Naive B cell (primary cell): Measurements from ENCODE around the gene ACTN1. TPM values are rescaled to one million over a fixed set of nuclear protein-coding genes. Genes with fewer than 3 reads are reported as not detected.
"Not testable (repeated sequence)": the region's sequence is repeated elsewhere in the genome, so short reads cannot be mapped to it uniquely, and the experiment has no call there.

Source experiments
- ATAC-seq, 2 donors: fragments of 150-1000 bp; cut with Tn5 transposase; 2 replicates each; pipeline ENCODE4 v1.10.0; 2021; ENCODE audit warnings: low read depth in 2 of 2, mild to moderate bottlenecking in 2 of 2, moderate library complexity in 2 of 2
- DNase-seq: peaks from one replicate; pipeline ENCODE4 v3.0.0; 2022
- H3K27ac Mint-ChIP-seq, 6 donors: one replicate each; pipeline ENCODE4 v1.8.0; 2020 to 2022; ENCODE audit warnings: mild to moderate bottlenecking in 6 of 6, mixed read lengths in 6 of 6, moderate library complexity in 5 of 6, inconsistent platforms in 2 of 6
- H3K27me3 Mint-ChIP-seq, 3 donors: one replicate each; pipeline ENCODE4 v1.8.0; 2021 to 2022; ENCODE audit warnings: mixed read lengths in 3 of 3, mild to moderate bottlenecking in 1 of 3
- H3K36me3 Mint-ChIP-seq, 2 donors: one replicate each; pipeline ENCODE4 v1.8.0; 2020 to 2022; ENCODE audit warnings: mixed read lengths in 2 of 2, inconsistent platforms in 1 of 2, mild to moderate bottlenecking in 1 of 2
- H3K4me1 Mint-ChIP-seq, 3 donors: one replicate each; pipeline ENCODE4 v1.8.0; 2020 to 2022; ENCODE audit warnings: mixed read lengths in 3 of 3, inconsistent platforms in 1 of 3, mild to moderate bottlenecking in 1 of 3, moderate library complexity in 1 of 3
- H3K4me3 Mint-ChIP-seq, 8 donors: one replicate each; pipeline ENCODE4 v1.8.0; 2020 to 2022; ENCODE audit warnings: mild to moderate bottlenecking in 8 of 8, mixed read lengths in 8 of 8, moderate library complexity in 8 of 8, inconsistent platforms in 2 of 8
- H3K9me3 Mint-ChIP-seq, 7 donors: one replicate each; pipeline ENCODE4 v1.8.0; 2020 to 2022; ENCODE audit warnings: mixed read lengths in 7 of 7, mild to moderate bottlenecking in 5 of 7, inconsistent platforms in 2 of 7, moderate library complexity in 1 of 7
- polyA plus RNA-seq, 6 donors: library from polyadenylated mRNA; unstranded; fragments of 300-500 nt; fragmentation: Illumina TruSeq; gene quantifications; one replicate each; pipeline ENCODE4 v1.2.3, GENCODE V29; 2021; ENCODE audit warnings: low read depth in 6 of 6

The ACTN1 gene
- 1 to 10 TPM in 3 of 6 donors, under 1 TPM in 2, not detected in 1; 0.61 to 4.5 (median 2.4) TPM for polyA plus RNA-seq

GRCh38 chr14:68979021-68979721 lies at the start of gene ACTN1:
TSS of gene ACTN1 (minus strand) at chr14:68979302. CDS start at chr14:68979056, 246 bp downstream.
- H3K4me1 Mint-ChIP-seq, result peaks cover 4 to 13% (median 13%) of the 10 kb centered on the region in 3 donors
- peak within 1 kb of the TSS; percentile 82 to 91 (median 88) for H3K4me3 Mint-ChIP-seq
- H3K27me3 Mint-ChIP-seq, result peaks cover 34 to 59% (median 58%) of the 10 kb centered on the region in 3 donors
- DNase-seq (no peak), ATAC-seq (peak; percentile 37 to 46)
- H3K9me3 Mint-ChIP-seq, result peaks cover 0 to 4% (median 0%) of the 10 kb centered on the region in 7 donors
- peak within 1 kb of the TSS in 1 of 6 donors; percentile 93 for H3K27ac Mint-ChIP-seq
- no peaks in the 10 kb centered on the region for H3K36me3 Mint-ChIP-seq

- Mint-ChIP-seq H3K4me1 (no peaks in the 10 kb centered on the region), H3K36me3 (no peaks in the 10 kb centered on the region), H3K4me3 (no peak overlapping the region), H3K9me3 (no peaks in the 10 kb centered on the region), H3K27ac (no peak overlapping the region), H3K27me3 (peaks cover 0 to 11% (median 10%) of the 10 kb centered on the region in 3 donors)
- DNase-seq, result no peak
- no peak for ATAC-seq
These were observed 48.3 kb upstream of the ACTN1 start for GRCh38 chr14:69027242-69027913.

- H3K4me1 Mint-ChIP-seq, result no peaks in the 10 kb centered on the region
- H3K36me3 Mint-ChIP-seq, result no peaks in the 10 kb centered on the region
- H3K27ac Mint-ChIP-seq, result no peak overlapping the region
- H3K27me3 Mint-ChIP-seq, result peaks cover 0 to 15% (median 10%) of the 10 kb centered on the region in 3 donors
- DNase-seq (no peak), ATAC-seq (no peak)
- H3K9me3 Mint-ChIP-seq, result no peaks in the 10 kb centered on the region
- no peak overlapping the region for H3K4me3 Mint-ChIP-seq
These were observed 43.9 kb upstream of the ACTN1 start for GRCh38 chr14:69023035-69023434.

- not testable (repeated sequence) for H3K27ac Mint-ChIP-seq, DNase-seq, H3K4me1 Mint-ChIP-seq, ATAC-seq, H3K9me3 Mint-ChIP-seq, H3K36me3 Mint-ChIP-seq, H3K4me3 Mint-ChIP-seq
- peaks cover 0 to 12% (median 10%) of the 10 kb centered on the region in 3 donors for H3K27me3 Mint-ChIP-seq
These were observed 43.0 kb upstream of the ACTN1 start for GRCh38 chr14:69022093-69022492.

GRCh38 chr14:69017706-69018105 lies 38.6 kb upstream of the ACTN1 start:
- no peak for ATAC-seq

GRCh38 chr14:69014829-69015259 lies 35.7 kb upstream of the ACTN1 start:
- no peak for ATAC-seq
- no peak for DNase-seq
- no peak overlapping the region for H3K4me3 Mint-ChIP-seq
- H3K27me3 Mint-ChIP-seq, result no peaks in the 10 kb centered on the region
- no peaks in the 10 kb centered on the region for H3K36me3 Mint-ChIP-seq
- H3K9me3 Mint-ChIP-seq, result no peaks in the 10 kb centered on the region
- no peak overlapping the region for H3K27ac Mint-ChIP-seq
- H3K4me1 Mint-ChIP-seq, result no peaks in the 10 kb centered on the region

More at GRCh38 chr14:69017706-69018105, 38.6 kb upstream of the ACTN1 start:
- Mint-ChIP-seq H3K4me3 (no peak overlapping the region), H3K4me1 (no peaks in the 10 kb centered on the region), H3K36me3 (no peaks in the 10 kb centered on the region), H3K9me3 (no peaks in the 10 kb centered on the region), H3K27ac (no peak overlapping the region), H3K27me3 (peaks cover 0 to 4% (median 0%) of the 10 kb centered on the region in 3 donors)
- no peak for DNase-seq

GRCh38 chr14:69013943-69014782 lies 35.1 kb upstream of the ACTN1 start:
- Mint-ChIP-seq H3K9me3 (no peaks in the 10 kb centered on the region), H3K4me1 (no peaks in the 10 kb centered on the region), H3K4me3 (no peak overlapping the region), H3K36me3 (no peaks in the 10 kb centered on the region), H3K27me3 (no peaks in the 10 kb centered on the region), H3K27ac (no peak overlapping the region)
- DNase-seq, result no peak
- no peak for ATAC-seq

- Mint-ChIP-seq H3K4me1 (no peaks in the 10 kb centered on the region), H3K27ac (no peak overlapping the region), H3K9me3 (no peaks in the 10 kb centered on the region), H3K36me3 (no peaks in the 10 kb centered on the region), H3K27me3 (no peaks in the 10 kb centered on the region), H3K4me3 (no peak overlapping the region)
- ATAC-seq (no peak), DNase-seq (no peak)
These were observed 33.3 kb upstream of the ACTN1 start for GRCh38 chr14:69012256-69012953.

- ATAC-seq (no peak), DNase-seq (no peak)
- H3K9me3 Mint-ChIP-seq, result no peaks in the 10 kb centered on the region
- no peaks in the 10 kb centered on the region for H3K4me1 Mint-ChIP-seq
- no peaks in the 10 kb centered on the region for H3K27me3 Mint-ChIP-seq
- no peaks in the 10 kb centered on the region for H3K36me3 Mint-ChIP-seq
- H3K27ac Mint-ChIP-seq, result no peak overlapping the region
- no peak overlapping the region for H3K4me3 Mint-ChIP-seq
These were observed 31.5 kb upstream of the ACTN1 start for GRCh38 chr14:69010648-69011047.

- Mint-ChIP-seq H3K4me3 (no peak overlapping the region), H3K4me1 (no peaks in the 10 kb centered on the region), H3K27ac (no peak overlapping the region), H3K27me3 (peaks cover 4 to 19% (median 6%) of the 10 kb centered on the region in 3 donors), H3K36me3 (peaks cover 0 to 7% of the 10 kb centered on the region in 2 donors), H3K9me3 (no peaks in the 10 kb centered on the region)
- DNase-seq, result no peak
- no peak for ATAC-seq
These were observed 29.4 kb upstream of the ACTN1 start for GRCh38 chr14:69008421-69008884.

- Mint-ChIP-seq H3K27ac (peak overlapping the region in 1 of 6 donors; percentile 75), H3K36me3 (peaks cover 0 to 11% of the 10 kb centered on the region in 2 donors), H3K4me3 (no peak overlapping the region), H3K4me1 (no peaks in the 10 kb centered on the region), H3K27me3 (peaks cover 10 to 30% (median 15%) of the 10 kb centered on the region in 3 donors), H3K9me3 (peaks cover 0 to under 1% (median 0%) of the 10 kb centered on the region in 7 donors)
- ATAC-seq, result no peak
- DNase-seq, result no peak
These were observed 27.2 kb upstream of the ACTN1 start for GRCh38 chr14:69006346-69006745.

GRCh38 chr14:69005432-69006148 lies 26.5 kb upstream of the ACTN1 start:
- DNase-seq, result no peak
- H3K4me1 Mint-ChIP-seq, result no peaks in the 10 kb centered on the region
- H3K27ac Mint-ChIP-seq, result no peak overlapping the region
- no peak overlapping the region for H3K4me3 Mint-ChIP-seq
- ATAC-seq, result no peak
- H3K27me3 Mint-ChIP-seq, result peaks cover 10 to 30% (median 15%) of the 10 kb centered on the region in 3 donors
- H3K9me3 Mint-ChIP-seq, result peaks cover 0 to 2% (median 0%) of the 10 kb centered on the region in 7 donors
- peaks cover 0 to 11% of the 10 kb centered on the region in 2 donors for H3K36me3 Mint-ChIP-seq
